Mesodermal cell (in vitro differentiated cells): ENCODE results near the gene GNG7.

Source experiments
- H3K27ac ChIP-seq: 2 replicates; pipeline ENCODE4 v1.7.0; 2013; ENCODE audit warnings: mild to moderate bottlenecking, low read depth, low read length, moderate library complexity; ENCODE audit not compliant: severe bottlenecking
- H3K36me3 ChIP-seq: 2 replicates; pipeline ENCODE4 v1.7.1; 2013; ENCODE audit warnings: mild to moderate bottlenecking, low read length, moderate library complexity; ENCODE audit not compliant: control insufficient read depth, insufficient read depth
- H3K4me1 ChIP-seq: one replicate; pipeline ENCODE4 v1.7.1; 2013; ENCODE audit warnings: mild to moderate bottlenecking, low read length; ENCODE audit not compliant: insufficient read depth, control insufficient read depth, poor library complexity, severe bottlenecking
- H3K4me3 ChIP-seq: 2 replicates; pipeline ENCODE4 v1.7.0; 2013; ENCODE audit warnings: low read length, control low read depth, mild to moderate bottlenecking; ENCODE audit not compliant: insufficient read depth, poor library complexity, severe bottlenecking; ENCODE audit errors: extremely low read depth
- H3K9me3 ChIP-seq: 2 replicates; pipeline ENCODE4 v1.7.1; 2013; ENCODE audit warnings: mild to moderate bottlenecking, low read length, moderate library complexity; ENCODE audit not compliant: control insufficient read depth
- WGBS, 2 experiments: methylation state at CpG; one replicate each; pipeline ENCODE4 v1.1.5; 2013; ENCODE audit warnings: missing lambda C conversion rate in 2 of 2; ENCODE audit not compliant: insufficient coverage in 2 of 2; 5-methylcytosine and 5-hydroxymethylcytosine counted together

Gene GNG7

GRCh38 chr19:2734589-2735288 lies 32.2 kb upstream of the GNG7 start:
- WGBS, 2 experiments = 95% methylated on average over 24 to 26 of the region's 26 CpGs
- H3K27ac ChIP-seq = no peak overlapping the region
- peaks cover 35% of the 10 kb centered on the region for H3K36me3 ChIP-seq
- peaks cover 5% of the 10 kb centered on the region for H3K9me3 ChIP-seq
- H3K4me3 ChIP-seq = no peak overlapping the region
- no peaks in the 10 kb centered on the region for H3K4me1 ChIP-seq

GRCh38 chr19:2733930-2734588 lies 31.6 kb upstream of the GNG7 start:
- peaks cover 5% of the 10 kb centered on the region for H3K9me3 ChIP-seq
- H3K4me3 ChIP-seq = no peak overlapping the region
- H3K36me3 ChIP-seq = peaks cover 35% of the 10 kb centered on the region
- H3K4me1 ChIP-seq = no peaks in the 10 kb centered on the region
- H3K27ac ChIP-seq = no peak overlapping the region
- WGBS, 2 experiments = 93 to 95% methylated on average over 33 to 35 of the region's 35 CpGs

- WGBS, 2 experiments = 94 to 96% methylated on average over 36 of the region's 38 CpGs
- H3K27ac ChIP-seq = no peak overlapping the region
- peaks cover 35% of the 10 kb centered on the region for H3K36me3 ChIP-seq
- H3K4me1 ChIP-seq = no peaks in the 10 kb centered on the region
- peaks cover 5% of the 10 kb centered on the region for H3K9me3 ChIP-seq
- H3K4me3 ChIP-seq = no peak overlapping the region
Observed at GRCh38 chr19:2732883-2733282, 30.4 kb upstream of the GNG7 start.

- H3K4me3 ChIP-seq = no peak overlapping the region
- 96% methylated on average over 22 to 32 of the region's 33 CpGs for WGBS, 2 experiments
- H3K4me1 ChIP-seq = no peaks in the 10 kb centered on the region
- peaks cover 31% of the 10 kb centered on the region for H3K36me3 ChIP-seq
- no peak overlapping the region for H3K27ac ChIP-seq
- H3K9me3 ChIP-seq = peaks cover 5% of the 10 kb centered on the region
Observed at GRCh38 chr19:2732157-2732725, 29.7 kb upstream of the GNG7 start.

- Histone ChIP-seq H3K4me1 (no peaks in the 10 kb centered on the region), H3K4me3 (no peak overlapping the region), H3K36me3 (peaks cover 23% of the 10 kb centered on the region), H3K9me3 (peaks cover 2% of the 10 kb centered on the region), H3K27ac (no peak overlapping the region)
- WGBS, 2 experiments = 91 to 94% methylated on average over 32 to 36 of the region's 41 CpGs
Observed at GRCh38 chr19:2731181-2731995, 28.9 kb upstream of the GNG7 start.

GRCh38 chr19:2729943-2730818 lies 27.7 kb upstream of the GNG7 start:
- 94 to 95% methylated on average over 19 to 25 of the region's 26 CpGs for WGBS, 2 experiments
- H3K4me3 ChIP-seq = no peak overlapping the region
- no peak overlapping the region for H3K27ac ChIP-seq
- H3K36me3 ChIP-seq = peaks cover 15% of the 10 kb centered on the region
- H3K9me3 ChIP-seq = no peaks in the 10 kb centered on the region
- H3K4me1 ChIP-seq = no peaks in the 10 kb centered on the region

GRCh38 chr19:2728783-2729387 lies 26.4 kb upstream of the GNG7 start:
- 93 to 94% methylated on average over 21 to 22 of the region's 23 CpGs for WGBS, 2 experiments
- peaks cover 2% of the 10 kb centered on the region for H3K36me3 ChIP-seq
- no peaks in the 10 kb centered on the region for H3K9me3 ChIP-seq
- no peak overlapping the region for H3K27ac ChIP-seq
- no peak overlapping the region for H3K4me3 ChIP-seq
- H3K4me1 ChIP-seq = no peaks in the 10 kb centered on the region

GRCh38 chr19:2727640-2727944 lies 25.1 kb upstream of the GNG7 start:
- Histone ChIP-seq H3K9me3 (no peaks in the 10 kb centered on the region), H3K4me3 (no peak overlapping the region), H3K27ac (no peak overlapping the region), H3K36me3 (no peaks in the 10 kb centered on the region), H3K4me1 (peaks cover 11% of the 10 kb centered on the region)
- 79 to 83% methylated on average over 16 of the region's 16 CpGs for WGBS, 2 experiments

- no peak overlapping the region for H3K4me3 ChIP-seq
- no peaks in the 10 kb centered on the region for H3K9me3 ChIP-seq
- WGBS, 2 experiments = 51 to 60% methylated on average over 12 to 19 of the region's 26 CpGs
- H3K27ac ChIP-seq = no peak overlapping the region
- H3K4me1 ChIP-seq = peaks cover 13% of the 10 kb centered on the region
- no peaks in the 10 kb centered on the region for H3K36me3 ChIP-seq
Observed at GRCh38 chr19:2726904-2727639, 24.6 kb upstream of the GNG7 start.
